ENCODE data around the gene KHDC3L.
A peak's percentile ranks its signal among the peaks of the same experiment; 100 is the strongest.

DNA sequence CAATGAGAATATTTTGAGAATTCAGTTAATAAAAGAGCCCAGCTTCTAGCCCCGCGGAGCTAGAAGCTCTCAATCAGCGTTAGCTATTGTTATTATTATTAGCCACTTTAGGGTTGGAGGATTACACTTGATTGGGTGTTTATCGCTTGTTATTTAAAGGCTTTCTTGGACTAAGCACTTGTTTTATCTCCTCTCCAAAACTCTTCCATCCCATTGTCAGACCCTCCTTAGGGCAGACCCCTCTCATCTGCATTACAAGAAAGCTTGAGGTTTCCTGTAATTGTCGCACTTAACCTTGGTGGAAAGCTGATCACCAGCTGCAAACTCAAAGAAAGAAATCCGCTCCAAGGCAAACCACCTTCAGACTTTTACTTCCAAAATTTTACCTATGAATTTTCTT lies 13.1 kb upstream of the KHDC3L start:
- TF ChIP-seq, protein P1, sequence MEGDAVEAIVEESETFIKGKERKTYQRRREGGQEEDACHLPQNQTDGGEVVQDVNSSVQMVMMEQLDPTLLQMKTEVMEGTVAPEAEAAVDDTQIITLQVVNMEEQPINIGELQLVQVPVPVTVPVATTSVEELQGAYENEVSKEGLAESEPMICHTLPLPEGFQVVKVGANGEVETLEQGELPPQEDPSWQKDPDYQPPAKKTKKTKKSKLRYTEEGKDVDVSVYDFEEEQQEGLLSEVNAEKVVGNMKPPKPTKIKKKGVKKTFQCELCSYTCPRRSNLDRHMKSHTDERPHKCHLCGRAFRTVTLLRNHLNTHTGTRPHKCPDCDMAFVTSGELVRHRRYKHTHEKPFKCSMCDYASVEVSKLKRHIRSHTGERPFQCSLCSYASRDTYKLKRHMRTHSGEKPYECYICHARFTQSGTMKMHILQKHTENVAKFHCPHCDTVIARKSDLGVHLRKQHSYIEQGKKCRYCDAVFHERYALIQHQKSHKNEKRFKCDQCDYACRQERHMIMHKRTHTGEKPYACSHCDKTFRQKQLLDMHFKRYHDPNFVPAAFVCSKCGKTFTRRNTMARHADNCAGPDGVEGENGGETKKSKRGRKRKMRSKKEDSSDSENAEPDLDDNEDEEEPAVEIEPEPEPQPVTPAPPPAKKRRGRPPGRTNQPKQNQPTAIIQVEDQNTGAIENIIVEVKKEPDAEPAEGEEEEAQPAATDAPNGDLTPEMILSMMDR (IDR thresholded peaks at IDR 0.05; ENCODE audit: borderline replicate concordance, extremely low read depth, low read length, poor library complexity, severe bottlenecking) = no peak
- TF ChIP-seq EZH2 (IDR thresholded peaks at IDR 0.05; ENCODE audit: borderline replicate concordance, low read depth, low read length, severe bottlenecking) = peak; percentile 34
